ENCODE data around the gene SLC38A10. TPM values are rescaled to one million over a fixed set of nuclear protein-coding genes. Genes with fewer than 3 reads are reported as not detected.

The SLC38A10 gene
- total RNA-seq, 1 experiment from 2014 or later = 75.1 TPM

GRCh38 chr17:81251094-81251708, 43.9 kb downstream of the SLC38A10 start:
- POLR2A ChIA-PET (ENCODE audit: low non-redundant PET) = interaction anchor here (0.5 kb wide), 1 partner anchor 605 kb away, joined by 11 read pairs; no protein-coding TSS in a partner anchor
- intact Hi-C loops (cut with micrococcal nuclease; ENCODE audit: unreplicated experiment) = no loop called here
- H3K4me3 ChIP-seq (ENCODE audit: low read depth, low read length, poor library complexity, severe bottlenecking) = no peak overlapping the region
- BruUV-seq (replicated peaks) = no TSS peak
- no peaks in the 10 kb centered on the region for H3K9me3 ChIP-seq (ENCODE audit: low read depth, low read length, poor library complexity, severe bottlenecking)
- H3K4me1 ChIP-seq (ENCODE audit: insufficient read depth, low read length, poor library complexity, severe bottlenecking) = peaks cover 29% of the 10 kb centered on the region
- DNase-seq (ENCODE audit: low spot score) = no peak
- peaks cover 10% of the 10 kb centered on the region for H3K36me3 ChIP-seq (ENCODE audit: insufficient read depth, low read length, poor library complexity, severe bottlenecking)
- H3K27me3 ChIP-seq (replicated peaks; ENCODE audit: insufficient read depth, low read depth, low read length, poor library complexity) = no peaks in the 10 kb centered on the region
- CTCF ChIA-PET = no interaction called here
- no peak for TF ChIP-seq EZH2 (IDR thresholded peaks at IDR 0.05; ENCODE audit: borderline replicate concordance, low read depth, low read length, poor library complexity, severe bottlenecking)
- TF ChIP-seq CTCF (conservative IDR thresholded peaks at IDR 0.05; ENCODE audit: low read depth, low read length) = no peak
- H3K27ac ChIP-seq (ENCODE audit: low read depth, low read length, poor library complexity, severe bottlenecking) = no peak overlapping the region

- POLR2A ChIA-PET (ENCODE audit: low non-redundant PET) = interaction anchor here (0.5 kb wide), 1 partner anchor 606 kb away, joined by 11 read pairs; no protein-coding TSS in a partner anchor
- BruUV-seq (replicated peaks) = no TSS peak
- CTCF ChIA-PET = no interaction called here
Measured at GRCh38 chr17:81250286-81251093, 44.6 kb downstream of the SLC38A10 start.

More at GRCh38 chr17:81250286-81251093, 44.6 kb downstream of the SLC38A10 start:
- H3K4me3 ChIP-seq (ENCODE audit: low read depth, low read length, poor library complexity, severe bottlenecking) = no peak overlapping the region
- peaks cover 23% of the 10 kb centered on the region for H3K4me1 ChIP-seq (ENCODE audit: insufficient read depth, low read length, poor library complexity, severe bottlenecking)
- no peaks in the 10 kb centered on the region for H3K27me3 ChIP-seq (replicated peaks; ENCODE audit: insufficient read depth, low read depth, low read length, poor library complexity)
- no peak overlapping the region for H3K27ac ChIP-seq (ENCODE audit: low read depth, low read length, poor library complexity, severe bottlenecking)
- H3K9me3 ChIP-seq (ENCODE audit: low read depth, low read length, poor library complexity, severe bottlenecking) = no peaks in the 10 kb centered on the region
- TF ChIP-seq CTCF (conservative IDR thresholded peaks at IDR 0.05; ENCODE audit: low read depth, low read length) (no peak), EZH2 (IDR thresholded peaks at IDR 0.05; ENCODE audit: borderline replicate concordance, low read depth, low read length, poor library complexity, severe bottlenecking) (no peak)
- H3K36me3 ChIP-seq (ENCODE audit: insufficient read depth, low read length, poor library complexity, severe bottlenecking) = peaks cover 10% of the 10 kb centered on the region
- intact Hi-C loops (cut with micrococcal nuclease; ENCODE audit: unreplicated experiment) = no loop called here
- no peak for DNase-seq (ENCODE audit: low spot score)
